Measurements from ENCODE around the gene RTN4RL2.
"Not testable (repeated sequence)": the region's sequence is repeated elsewhere in the genome, so short reads cannot be mapped to it uniquely, and the experiment has no call there.

The RTN4RL2 gene

GRCh38 chr11:57434640-57435546, 25.4 kb upstream of the RTN4RL2 start:
- DNase-seq: no peak

GRCh38 chr11:57436031-57436430, 24.3 kb upstream of the RTN4RL2 start:
- DNase-seq: no peak

- DNase-seq: no peak
Measured at GRCh38 chr11:57438345-57439285, 21.7 kb upstream of the RTN4RL2 start.

GRCh38 chr11:57439786-57440185, 20.5 kb upstream of the RTN4RL2 start:
- no peak for DNase-seq

- no peak for DNase-seq
Measured at GRCh38 chr11:57440744-57441414, 19.4 kb upstream of the RTN4RL2 start.

- no peak for DNase-seq
Measured at GRCh38 chr11:57444362-57445121, 15.8 kb upstream of the RTN4RL2 start.

GRCh38 chr11:57445122-57445394, 15.3 kb upstream of the RTN4RL2 start:
- not testable (repeated sequence) for DNase-seq

GRCh38 chr11:57446055-57446454, 14.3 kb upstream of the RTN4RL2 start:
- no peak for DNase-seq

GRCh38 chr11:57453543-57454177, 6.7 kb upstream of the RTN4RL2 start:
- DNase-seq: no peak

- DNase-seq: peak; percentile 80 to 86
Measured at GRCh38 chr11:57456960-57457642, 3.2 kb upstream of the RTN4RL2 start.

- DNase-seq: no peak
Measured at GRCh38 chr11:57457643-57458023, 2.7 kb upstream of the RTN4RL2 start.

GRCh38 chr11:57458060-57458409, 2.3 kb upstream of the RTN4RL2 start:
- peak in 1 of 2 experiments; percentile 39 for DNase-seq

- peak; percentile 69 to 84 for DNase-seq
Measured at GRCh38 chr11:57458410-57459163, 1.7 kb upstream of the RTN4RL2 start.

- DNase-seq: peak; percentile 40 to 50
Measured at GRCh38 chr11:57459164-57460021, 935 bp upstream of the RTN4RL2 start.

- peak in 1 of 2 experiments; percentile 46 for DNase-seq
Measured at GRCh38 chr11:57460758-57461749, 726 bp downstream of the RTN4RL2 start.

GRCh38 chr11:57461841-57462489, 1.6 kb downstream of the RTN4RL2 start:
- DNase-seq: no peak

- no peak for DNase-seq
Measured at GRCh38 chr11:57462597-57462996, 2.3 kb downstream of the RTN4RL2 start.

All from NCI-H524 (cell line).